Endothelial cell of umbilical vein (primary cell): ENCODE data around the gene SYMPK. TPM values are rescaled to one million over a fixed set of nuclear protein-coding genes. Genes with fewer than 3 reads are reported as not detected.

Experiments used
- BruUV-seq: library from RNA; stranded (reverse); fragments of 400-500 nt; replicated peaks from 2 replicates; lab custom pipeline; 2021; lab: Mats Ljungman, UMichigan
- CTCF ChIA-PET: fragments of 300-600, 350-600 bp; sonication (Branson Sonifier 250); formaldehyde crosslinking; loops from one replicate; lab custom pipeline; 2021; ENCODE audit warnings: antibody characterized with exemption, inconsistent platforms; lab: Charles Lee
- POLR2A ChIA-PET: fragments of 300-600, 350-600 bp; sonication (Branson Sonifier 250); formaldehyde crosslinking; loops from one replicate; lab custom pipeline; 2021; ENCODE audit warnings: antibody characterized with exemption, inconsistent platforms; lab: Charles Lee
- DNase-seq: peaks from one replicate; pipeline ENCODE4 v3.0.0-alpha.2; 2011; ENCODE audit warnings: low read depth, low spot score
- FAIRE-seq: peaks from 2 replicates; lab custom pipeline; 2011; peaks lifted over from hg19 to GRCh38; lab: Jason Lieb, UNC
- H2AFZ ChIP-seq: 2 replicates; pipeline ENCODE4 v1.6.0; 2012; ENCODE audit warnings: low read depth, low read length, control low read depth, inconsistent platforms
- H3K27ac ChIP-seq: 2 replicates; pipeline ENCODE4 v1.5.1; 2011; ENCODE audit warnings: low read depth, mild to moderate bottlenecking, control low read depth, low read length, moderate library complexity; ENCODE audit not compliant: insufficient read depth
- H3K27me3 ChIP-seq, 2 experiments: 2 replicates each; pipeline versions ENCODE4 v1.6.0 to v1.6.1; 2011; ENCODE audit warnings: low read length in 2 of 2, mixed read lengths in 1 of 2; ENCODE audit not compliant: control insufficient read depth in 2 of 2, insufficient read depth in 2 of 2
- H3K36me3 ChIP-seq, 2 experiments: 2 replicates in 1 of 2; 3 replicates in 1 of 2; pipeline ENCODE4 v1.5.1; 2011; ENCODE audit warnings: low read length in 2 of 2, mild to moderate bottlenecking in 1 of 2, moderate library complexity in 1 of 2; ENCODE audit not compliant: control insufficient read depth in 2 of 2, insufficient read depth in 2 of 2; ENCODE audit errors: extremely low read depth in 1 of 2
- H3K4me1 ChIP-seq: 3 replicates; pipeline ENCODE4 v1.5.1; 2011; ENCODE audit warnings: mild to moderate bottlenecking, low read length; ENCODE audit not compliant: control insufficient read depth, insufficient read depth; ENCODE audit errors: extremely low read depth
- H3K4me2 ChIP-seq: 2 replicates; pipeline ENCODE4 v1.6.1; 2011; ENCODE audit warnings: low read length, control low read depth, mixed read lengths; ENCODE audit not compliant: insufficient read depth
- H3K4me3 ChIP-seq, 3 experiments: fragments of 200-600 bp in 1 of 3; sonication (generic), shearing (Covaris generic) in 1 of 3; replicated peaks in 1 of 3; 2 replicates each; pipeline ENCODE4 v1.5.1; 2011 to 2016; ENCODE audit warnings: control low read depth in 3 of 3, low read length in 3 of 3, mild to moderate bottlenecking in 2 of 3, inconsistent platforms in 1 of 3, low read depth in 1 of 3, moderate library complexity in 1 of 3; ENCODE audit not compliant: insufficient read depth in 1 of 3
- H3K79me2 ChIP-seq: 2 replicates; pipeline ENCODE4 v1.6.0; 2012; ENCODE audit warnings: low read length, inconsistent platforms; ENCODE audit not compliant: control insufficient read depth, insufficient read depth
- H3K9ac ChIP-seq: replicated peaks from 2 replicates; pipeline ENCODE3; 2011; ENCODE audit warnings: low read length, control low read depth; ENCODE audit not compliant: insufficient read depth; ENCODE audit errors: extremely low read depth
- H3K9me1 ChIP-seq: replicated peaks from 3 replicates; pipeline ENCODE4 v1.6.0; 2011; ENCODE audit warnings: mild to moderate bottlenecking, low read length; ENCODE audit not compliant: control insufficient read depth, insufficient read depth; ENCODE audit errors: extremely low read depth
- H3K9me3 ChIP-seq: replicated peaks from 2 replicates; pipeline ENCODE4 v1.5.1; 2012; ENCODE audit warnings: low read length, inconsistent platforms; ENCODE audit not compliant: control insufficient read depth, insufficient read depth
- H4K20me1 ChIP-seq: replicated peaks from 2 replicates; pipeline ENCODE3; 2011; ENCODE audit warnings: mild to moderate bottlenecking, low read length; ENCODE audit not compliant: control insufficient read depth, insufficient read depth; ENCODE audit errors: extremely low read depth
- EZH2 ChIP-seq: IDR thresholded peaks from 2 replicates; pipeline ENCODE4 v1.6.1; 2012; ENCODE audit warnings: borderline replicate concordance, low read depth, mild to moderate bottlenecking, moderate library complexity, low read length, inconsistent platforms; ENCODE audit not compliant: severe bottlenecking
- FOS ChIP-seq: IDR thresholded peaks from 2 replicates; pipeline ENCODE4 v1.6.1; 2011; ENCODE audit warnings: mild to moderate bottlenecking, low read length, moderate library complexity, borderline replicate concordance; ENCODE audit not compliant: insufficient read depth
- GATA2 ChIP-seq: IDR thresholded peaks from 2 replicates; pipeline ENCODE4 v1.7.0; 2011; ENCODE audit warnings: low read depth, mild to moderate bottlenecking, moderate library complexity, mixed read lengths, low read length; ENCODE audit not compliant: insufficient read length, insufficient read depth
- JUN ChIP-seq: IDR thresholded peaks from 2 replicates; pipeline ENCODE4 v1.6.1; 2011; ENCODE audit warnings: borderline replicate concordance, low read depth; ENCODE audit not compliant: insufficient read length, insufficient read depth
- MYC ChIP-seq: IDR thresholded peaks from one replicate; pipeline ENCODE4 v1.6.1; 2011; ENCODE audit warnings: mild to moderate bottlenecking, low read depth, low read length
- POLR2A ChIP-seq: IDR thresholded peaks from 2 replicates; pipeline ENCODE4 v1.6.1; 2012; ENCODE audit warnings: low read depth, mild to moderate bottlenecking, control low read depth, low read length
- POLR2AphosphoS5 ChIP-seq: IDR thresholded peaks from 2 replicates; pipeline ENCODE4 v1.6.1; 2012; ENCODE audit warnings: low read depth, mild to moderate bottlenecking, control low read depth, low read length, moderate library complexity; ENCODE audit not compliant: insufficient read depth
- dilution Hi-C: fragments of 300-500 bp; cut with MboI; formaldehyde crosslinking; loops from one replicate; pipeline ENCODE4 v1.15.0; 2019; ENCODE audit warnings: low sequenced_read_pairs; ENCODE audit not compliant: extremely low pct_ligation_motif_present
- intact Hi-C: fragments of 100-400 bp; cut with micrococcal nuclease; formaldehyde crosslinking; loops from one replicate; pipeline ENCODE4 v1.10.0; 2022
- polyA plus RNA-seq, 4 experiments: library from polyadenylated mRNA; depleted of rRNA in 3 of 4; stranded (reverse) in 3 of 4; unstranded in 1 of 4; fragments of >200 nt; gene quantifications; 2 replicates each; pipeline versions ENCODE4 v1.2.1 to v1.2.3, GENCODE V29; 2011 to 2012; ENCODE audit warnings: missing spikeins in 1 of 4
- total RNA-seq: library from RNA; stranded (reverse); gene quantifications from 2 replicates; pipeline ENCODE4 v1.2.3, GENCODE V29; 2021
- TF ChIP-seq, protein P1 (sequence below): IDR thresholded peaks from 2 replicates; pipeline ENCODE4 v1.6.1; 2011; ENCODE audit not compliant: insufficient read depth, insufficient read length
- TF ChIP-seq, protein P2 (sequence below), 2 donors: IDR thresholded peaks; 1 replicate in 1 of 2; 2 replicates in 1 of 2; pipeline ENCODE4 v1.5.1; 2011; ENCODE audit warnings: low read length in 2 of 2, mild to moderate bottlenecking in 2 of 2, moderate library complexity in 2 of 2, control low read depth in 1 of 2, inconsistent platforms in 1 of 2, low read depth in 1 of 2; ENCODE audit not compliant: insufficient read depth in 1 of 2; ENCODE audit errors: extremely low read depth in 1 of 2

SYMPK gene
- total and polyA plus RNA-seq, 2 donors (not counting 3 experiments of a cell fraction or from before 2014, with no cell fraction given), result 89.8 to 95.7 TPM

DNA sequence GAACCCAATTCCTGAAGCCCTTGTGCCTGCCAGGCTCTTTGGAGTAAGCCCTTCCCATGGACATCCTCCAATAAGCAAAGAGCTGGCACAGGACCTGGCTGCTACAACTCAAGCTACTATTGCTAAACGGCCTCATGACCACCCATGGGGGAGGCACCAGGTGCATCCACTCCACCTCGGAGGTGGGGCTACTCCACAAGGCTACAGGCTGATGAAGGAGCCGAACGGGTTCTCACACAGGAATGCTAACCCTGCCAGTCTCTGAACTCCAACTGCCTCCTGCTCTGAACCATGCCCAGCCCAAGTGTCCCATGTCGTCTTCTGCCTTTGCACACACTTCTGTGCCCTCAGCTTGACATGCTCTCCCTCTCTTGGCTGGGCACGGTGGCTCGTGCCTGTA is 10.0 kb downstream of the SYMPK start:
- no peaks in the 10 kb centered on the region for H3K27me3 ChIP-seq
- no peak overlapping the region for H3K27ac ChIP-seq
- no TSS peak for BruUV-seq
- H3K4me2 ChIP-seq, result no peak overlapping the region
- H2AFZ ChIP-seq, result no peak overlapping the region
- H4K20me1 ChIP-seq, result no peaks in the 10 kb centered on the region
- H3K36me3 ChIP-seq, result peaks cover 34 to 48% of the 10 kb centered on the region in 2 experiments
- no peaks in the 10 kb centered on the region for H3K9me3 ChIP-seq
- no peak overlapping the region for H3K4me3 ChIP-seq
- DNase-seq (no peak), FAIRE-seq (no peak)
- no peak overlapping the region for H3K9ac ChIP-seq
- dilution Hi-C loops (no loop called here), intact Hi-C loops (no loop called here)
- no peaks in the 10 kb centered on the region for H3K9me1 ChIP-seq
- TF ChIP-seq POLR2AphosphoS5 (no peak), GATA2 (no peak), JUN (no peak), MYC (no peak), POLR2A (no peak), FOS (no peak), EZH2 (no peak)
- TF ChIP-seq, protein P1, sequence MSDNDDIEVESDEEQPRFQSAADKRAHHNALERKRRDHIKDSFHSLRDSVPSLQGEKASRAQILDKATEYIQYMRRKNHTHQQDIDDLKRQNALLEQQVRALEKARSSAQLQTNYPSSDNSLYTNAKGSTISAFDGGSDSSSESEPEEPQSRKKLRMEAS, result no peak
- TF ChIP-seq, protein P2, sequence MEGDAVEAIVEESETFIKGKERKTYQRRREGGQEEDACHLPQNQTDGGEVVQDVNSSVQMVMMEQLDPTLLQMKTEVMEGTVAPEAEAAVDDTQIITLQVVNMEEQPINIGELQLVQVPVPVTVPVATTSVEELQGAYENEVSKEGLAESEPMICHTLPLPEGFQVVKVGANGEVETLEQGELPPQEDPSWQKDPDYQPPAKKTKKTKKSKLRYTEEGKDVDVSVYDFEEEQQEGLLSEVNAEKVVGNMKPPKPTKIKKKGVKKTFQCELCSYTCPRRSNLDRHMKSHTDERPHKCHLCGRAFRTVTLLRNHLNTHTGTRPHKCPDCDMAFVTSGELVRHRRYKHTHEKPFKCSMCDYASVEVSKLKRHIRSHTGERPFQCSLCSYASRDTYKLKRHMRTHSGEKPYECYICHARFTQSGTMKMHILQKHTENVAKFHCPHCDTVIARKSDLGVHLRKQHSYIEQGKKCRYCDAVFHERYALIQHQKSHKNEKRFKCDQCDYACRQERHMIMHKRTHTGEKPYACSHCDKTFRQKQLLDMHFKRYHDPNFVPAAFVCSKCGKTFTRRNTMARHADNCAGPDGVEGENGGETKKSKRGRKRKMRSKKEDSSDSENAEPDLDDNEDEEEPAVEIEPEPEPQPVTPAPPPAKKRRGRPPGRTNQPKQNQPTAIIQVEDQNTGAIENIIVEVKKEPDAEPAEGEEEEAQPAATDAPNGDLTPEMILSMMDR (IDR thresholded peaks at IDR 0.05; ENCODE audit: extremely low read depth in 1 of 2, insufficient read depth in 1 of 2, low read depth in 1 of 2, low read length in 2 of 2), result no peak
- POLR2A ChIA-PET, result interaction anchor here (0.6 kb wide), 1 partner anchor 145 kb away, joined by 3 read pairs; no protein-coding TSS in a partner anchor
- H3K79me2 ChIP-seq, result peaks cover 13% of the 10 kb centered on the region
- CTCF ChIA-PET, result interaction anchor here (1.3 kb wide), 1 partner anchor 36 kb away, joined by 3 read pairs; no protein-coding TSS in a partner anchor
- no peaks in the 10 kb centered on the region for H3K4me1 ChIP-seq
